Neural cell (in vitro differentiated cells): Measurements from ENCODE around the gene SLC18B1. TPM values are rescaled to one million over a fixed set of nuclear protein-coding genes. Genes with fewer than 3 reads are reported as not detected.

ENCODE experiments used
- H2AFZ ChIP-seq: fragments of 200-600, 300-800 bp; sonication (generic), shearing (Covaris generic); 2 replicates; pipeline ENCODE4 v1.6.0; 2014; ENCODE audit warnings: low read depth, mild to moderate bottlenecking, antibody characterized with exemption, low read length, moderate library complexity
- H3F3A ChIP-seq: fragments of 200-600 bp; shearing (Covaris generic); 2 replicates; pipeline ENCODE4 v1.6.1; 2016; ENCODE audit warnings: mild to moderate bottlenecking, moderate library complexity, mixed read lengths, antibody characterized with exemption, low read length; ENCODE audit not compliant: insufficient read depth, poor library complexity, severe bottlenecking
- H3K27ac ChIP-seq: fragments of 200-600, 300-800 bp; sonication (generic), shearing (Covaris generic); 2 replicates; pipeline ENCODE4 v1.5.1; 2014; ENCODE audit warnings: mild to moderate bottlenecking, low read length, moderate library complexity
- H3K27me3 ChIP-seq: fragments of 300-800, 200-600 bp; sonication (generic), shearing (Covaris generic); 2 replicates; pipeline ENCODE4 v1.6.0; 2014; ENCODE audit warnings: mild to moderate bottlenecking, low read depth, low read length, moderate library complexity; ENCODE audit not compliant: insufficient read depth
- H3K36me3 ChIP-seq: fragments of 300-800, 200-600 bp; sonication (generic), shearing (Covaris generic); 2 replicates; pipeline ENCODE4 v1.5.1; 2014; ENCODE audit warnings: mild to moderate bottlenecking, antibody characterized with exemption, low read length, moderate library complexity; ENCODE audit not compliant: insufficient read depth
- H3K4me2 ChIP-seq: fragments of 300-800, 200-600 bp; sonication (generic), shearing (Covaris generic); 2 replicates; pipeline ENCODE4 v1.6.0; 2014; ENCODE audit warnings: mild to moderate bottlenecking, low read length
- H3K4me3 ChIP-seq: fragments of 300-800, 200-600 bp; sonication (generic), shearing (Covaris generic); 2 replicates; pipeline ENCODE4 v1.5.1; 2014; ENCODE audit warnings: mild to moderate bottlenecking, low read length, moderate library complexity
- H3K79me2 ChIP-seq: fragments of 200-600 bp; shearing (Covaris generic); replicated peaks from 2 replicates; pipeline ENCODE4 v1.6.0; 2014; ENCODE audit warnings: mild to moderate bottlenecking, low read length, moderate library complexity; ENCODE audit not compliant: insufficient read depth
- H3K9ac ChIP-seq: fragments of 300-800, 200-600 bp; sonication (generic), shearing (Covaris generic); 2 replicates; pipeline ENCODE4 v1.6.1; 2016; ENCODE audit warnings: mild to moderate bottlenecking, low read length, mixed read lengths
- H3K9me2 ChIP-seq: fragments of 200-600 bp; shearing (Covaris generic); 2 replicates; pipeline ENCODE4 v1.6.1; 2016; ENCODE audit warnings: mild to moderate bottlenecking, low read length, mixed read lengths; ENCODE audit not compliant: insufficient read depth
- H3K9me3 ChIP-seq: fragments of 200-600, 300-800 bp; sonication (generic), shearing (Covaris generic); 2 replicates; pipeline ENCODE4 v1.6.1; 2016; ENCODE audit warnings: mild to moderate bottlenecking, mixed run types, low read length, moderate library complexity, mixed read lengths
- H4K20me1 ChIP-seq: fragments of 200-600 bp; shearing (Covaris generic); 2 replicates; pipeline ENCODE4 v1.6.1; 2016; ENCODE audit warnings: mild to moderate bottlenecking, mixed run types; ENCODE audit not compliant: insufficient read depth
- CTCF ChIP-seq: fragments of 450-650 bp; IDR thresholded peaks from 2 replicates; pipeline ENCODE4 v1.5.1; 2014; ENCODE audit warnings: antibody characterized with exemption, mild to moderate bottlenecking, moderate library complexity; ENCODE audit not compliant: poor library complexity, severe bottlenecking
- EP300 ChIP-seq: fragments of 450-650 bp; conservative IDR thresholded peaks from 2 replicates; pipeline ENCODE4 v1.6.1; 2014; ENCODE audit warnings: antibody characterized with exemption, mild to moderate bottlenecking, moderate library complexity; ENCODE audit not compliant: poor library complexity, severe bottlenecking
- EZH2 ChIP-seq: fragments of 200-600, 300-800 bp; shearing (Covaris generic), sonication (generic); IDR thresholded peaks from 2 replicates; pipeline ENCODE4 v1.6.1; 2014; ENCODE audit warnings: antibody characterized with exemption, low read length, borderline replicate concordance, mild to moderate bottlenecking; ENCODE audit not compliant: insufficient read depth, poor library complexity, severe bottlenecking
- POLR2AphosphoS5 ChIP-seq: IDR thresholded peaks from 2 replicates; pipeline ENCODE4 v1.6.1; 2012
- RAD21 ChIP-seq: fragments of 450-650 bp; conservative IDR thresholded peaks from 2 replicates; pipeline ENCODE4 v1.6.1; 2014; ENCODE audit warnings: antibody characterized with exemption, mild to moderate bottlenecking, moderate library complexity
- SMC3 ChIP-seq: fragments of 450-650 bp; conservative IDR thresholded peaks from 2 replicates; pipeline ENCODE4 v1.6.1; 2014; ENCODE audit warnings: antibody characterized with exemption, mild to moderate bottlenecking, moderate library complexity; ENCODE audit not compliant: poor library complexity
- TAF1 ChIP-seq: IDR thresholded peaks from 2 replicates; pipeline ENCODE4 v1.6.1; 2012; ENCODE audit warnings: low read depth
- polyA plus RNA-seq: library from polyadenylated mRNA; depleted of rRNA; stranded (reverse); fragments of >200 nt; gene quantifications from 2 replicates; pipeline ENCODE4 v1.2.3, GENCODE V29; 2014
- small RNA-seq, 3 experiments: library from RNA; depleted of rRNA; stranded (forward); fragments of <200 nt; gene quantifications; one replicate each; pipeline ENCODE3, GENCODE V24; 2012
- TF ChIP-seq, protein P1 (sequence below): IDR thresholded peaks from 2 replicates; pipeline ENCODE4 v1.6.1; 2012; ENCODE audit warnings: borderline replicate concordance

The SLC18B1 gene
- polyA plus RNA-seq, 1 donor from 2014 or later, result 9.0 TPM

DNA sequence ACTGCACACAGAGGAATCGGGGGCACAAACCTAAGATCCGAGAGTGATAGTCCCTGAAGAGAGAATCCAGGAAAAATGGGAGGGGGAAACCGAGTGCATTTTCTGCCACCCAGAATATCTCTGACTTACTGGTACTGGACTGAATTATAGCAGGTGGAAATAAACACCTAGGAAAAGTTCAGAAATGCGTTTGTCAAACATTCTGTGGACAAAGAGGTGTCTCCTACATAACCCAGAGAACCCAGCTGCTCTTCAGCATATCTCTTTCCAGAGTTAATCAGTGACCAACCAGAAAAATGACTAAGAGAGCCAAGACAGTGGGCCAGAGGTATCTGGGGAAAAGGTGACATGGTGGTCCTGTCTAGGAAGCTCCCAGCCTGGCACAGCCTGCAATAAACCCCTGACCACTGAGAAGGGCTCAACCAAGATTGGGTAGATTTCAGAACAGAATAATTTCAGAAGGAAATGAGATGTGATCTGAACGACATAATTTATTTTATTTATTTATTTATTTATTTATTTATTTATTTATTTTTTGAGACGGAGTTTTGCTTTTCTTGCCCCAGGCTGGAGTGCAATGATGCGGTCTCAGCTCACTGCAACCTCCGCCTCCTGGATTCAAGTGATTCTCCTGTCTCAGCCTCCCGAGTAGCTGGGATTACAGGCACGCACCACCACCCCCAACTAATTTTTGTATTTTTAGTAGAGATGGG lies 78.5 kb downstream of the SLC18B1 start:
- Histone ChIP-seq H3K27me3 (no peaks in the 10 kb centered on the region), H3K4me3 (no peak overlapping the region), H2AFZ (no peak overlapping the region), H3K79me2 (no peaks in the 10 kb centered on the region), H4K20me1 (no peaks in the 10 kb centered on the region), H3K9me2 (no peaks in the 10 kb centered on the region), H3K9ac (no peak overlapping the region), H3K36me3 (no peaks in the 10 kb centered on the region), H3K9me3 (no peaks in the 10 kb centered on the region), H3K4me2 (no peak overlapping the region), H3K27ac (no peak overlapping the region), H3F3A (no peaks in the 10 kb centered on the region)
- no peak for TF ChIP-seq POLR2AphosphoS5
- TF ChIP-seq, protein P1, sequence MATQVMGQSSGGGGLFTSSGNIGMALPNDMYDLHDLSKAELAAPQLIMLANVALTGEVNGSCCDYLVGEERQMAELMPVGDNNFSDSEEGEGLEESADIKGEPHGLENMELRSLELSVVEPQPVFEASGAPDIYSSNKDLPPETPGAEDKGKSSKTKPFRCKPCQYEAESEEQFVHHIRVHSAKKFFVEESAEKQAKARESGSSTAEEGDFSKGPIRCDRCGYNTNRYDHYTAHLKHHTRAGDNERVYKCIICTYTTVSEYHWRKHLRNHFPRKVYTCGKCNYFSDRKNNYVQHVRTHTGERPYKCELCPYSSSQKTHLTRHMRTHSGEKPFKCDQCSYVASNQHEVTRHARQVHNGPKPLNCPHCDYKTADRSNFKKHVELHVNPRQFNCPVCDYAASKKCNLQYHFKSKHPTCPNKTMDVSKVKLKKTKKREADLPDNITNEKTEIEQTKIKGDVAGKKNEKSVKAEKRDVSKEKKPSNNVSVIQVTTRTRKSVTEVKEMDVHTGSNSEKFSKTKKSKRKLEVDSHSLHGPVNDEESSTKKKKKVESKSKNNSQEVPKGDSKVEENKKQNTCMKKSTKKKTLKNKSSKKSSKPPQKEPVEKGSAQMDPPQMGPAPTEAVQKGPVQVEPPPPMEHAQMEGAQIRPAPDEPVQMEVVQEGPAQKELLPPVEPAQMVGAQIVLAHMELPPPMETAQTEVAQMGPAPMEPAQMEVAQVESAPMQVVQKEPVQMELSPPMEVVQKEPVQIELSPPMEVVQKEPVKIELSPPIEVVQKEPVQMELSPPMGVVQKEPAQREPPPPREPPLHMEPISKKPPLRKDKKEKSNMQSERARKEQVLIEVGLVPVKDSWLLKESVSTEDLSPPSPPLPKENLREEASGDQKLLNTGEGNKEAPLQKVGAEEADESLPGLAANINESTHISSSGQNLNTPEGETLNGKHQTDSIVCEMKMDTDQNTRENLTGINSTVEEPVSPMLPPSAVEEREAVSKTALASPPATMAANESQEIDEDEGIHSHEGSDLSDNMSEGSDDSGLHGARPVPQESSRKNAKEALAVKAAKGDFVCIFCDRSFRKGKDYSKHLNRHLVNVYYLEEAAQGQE, result no peak
- no peak for TF ChIP-seq RAD21
- no peak for TF ChIP-seq EP300
- TF ChIP-seq SMC3, result no peak
- TF ChIP-seq EZH2, result no peak
- TF ChIP-seq TAF1, result no peak
- no peak for TF ChIP-seq CTCF

Small RNAs within 50 kb of the gene (small RNA-seq; reads per million reads assigned to genes)
- 78.4 to 216 (median 86.0) reads per million in 3 experiments for gene SNORA33
- 2,721 to 8,258 (median 7,494) reads per million in 3 experiments for gene SNORD100
- 2,597 to 2,836 (median 2,806) reads per million in 3 experiments for gene SNORD101

Other genes with a start within 250 kb of the SLC18B1 start
- gene TAAR8, start 246.0 kb downstream of the SLC18B1 start, polyA plus RNA-seq, result not detected in 2 replicates
- gene TAAR6, start 228.3 kb downstream of the SLC18B1 start, polyA plus RNA-seq, result not detected in 2 replicates
- not detected in 2 replicates for gene TAAR5, start 208.9 kb downstream of the SLC18B1 start, polyA plus RNA-seq
- gene TAAR2, start 174.4 kb downstream of the SLC18B1 start, polyA plus RNA-seq, result not detected in 2 replicates
- gene TAAR1, start 139.5 kb downstream of the SLC18B1 start, polyA plus RNA-seq, result not detected in 2 replicates
- not detected in 2 replicates for gene VNN1, start 84.6 kb downstream of the SLC18B1 start, polyA plus RNA-seq
- not detected in 2 replicates for gene VNN2, start 40.7 kb downstream of the SLC18B1 start, polyA plus RNA-seq
- gene RPS12, start 15.9 kb upstream of the SLC18B1 start, polyA plus RNA-seq, result 1,598 and 1,627 TPM in 2 replicates